ENCODE measurements around the gene TIAM2.
A peak's percentile ranks its signal among the peaks of the same experiment; 100 is the strongest.
"Not testable (repeated sequence)": the region's sequence is repeated elsewhere in the genome, so short reads cannot be mapped to it uniquely, and the experiment has no call there.

Gene TIAM2

GRCh38 chr6:155103083-155103645 lies 108.0 kb downstream of the TIAM2 start:
- peak; percentile 73 for DNase-seq (ENCODE audit: low read depth)

DNA sequence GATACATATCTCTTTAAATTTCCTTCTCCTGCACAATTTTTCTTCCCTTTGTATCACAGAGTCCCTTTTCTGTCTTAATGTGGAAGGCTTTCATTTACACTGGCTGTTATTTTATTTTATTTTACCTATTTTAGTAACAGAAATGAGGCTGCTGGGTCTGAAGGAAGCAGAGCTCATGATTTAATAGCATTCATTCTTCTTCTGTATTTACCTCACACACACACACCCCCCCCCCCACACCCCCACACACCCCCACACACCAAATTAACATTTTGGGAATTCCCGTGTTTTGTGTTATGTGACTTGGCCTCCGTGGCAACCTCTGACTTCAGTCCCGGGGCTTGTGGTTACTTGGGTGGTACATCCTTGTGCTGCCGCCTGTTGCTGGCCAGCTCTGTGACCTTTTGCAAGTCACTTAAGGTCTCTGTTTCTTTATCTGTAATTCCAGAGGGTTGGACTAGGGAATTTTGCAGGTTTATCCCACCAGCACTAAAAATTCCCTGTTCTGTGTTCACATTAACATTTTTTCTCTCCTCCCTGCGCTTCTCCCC lies 108.8 kb downstream of the TIAM2 start:
- no peak for DNase-seq (ENCODE audit: low read depth)

GRCh38 chr6:155106456-155107115 lies 111.5 kb downstream of the TIAM2 start:
- DNase-seq (ENCODE audit: low read depth), result no peak

DNA sequence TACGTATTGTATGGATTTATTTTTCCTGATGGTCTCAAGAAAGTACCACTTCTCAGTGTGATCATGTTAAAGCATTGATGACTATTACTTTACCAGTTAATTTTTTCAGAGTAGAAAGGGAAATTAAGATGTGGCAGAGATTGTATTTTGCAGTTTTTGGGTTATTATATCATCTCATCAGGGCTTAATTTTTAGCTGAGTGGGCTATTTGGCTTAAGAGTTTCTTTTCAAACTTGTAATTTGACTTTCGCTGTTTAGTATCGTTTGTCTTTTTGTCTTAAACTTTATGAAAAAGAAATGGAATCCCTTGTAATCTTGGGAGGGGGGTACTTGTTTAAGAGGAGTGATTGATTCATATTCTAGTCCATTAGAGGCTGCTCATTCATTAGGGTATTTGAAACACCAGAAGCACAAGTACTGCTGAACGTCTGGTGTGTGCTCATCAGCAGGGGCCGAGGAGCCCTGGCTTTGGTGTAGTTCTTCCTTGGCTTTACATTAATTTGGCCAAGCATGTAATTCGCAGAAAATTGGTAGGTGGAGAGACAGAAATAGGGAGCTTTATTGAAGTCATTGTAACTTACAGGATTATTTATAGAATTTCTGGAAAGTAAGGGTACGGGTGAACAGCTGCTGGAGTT lies 112.4 kb downstream of the TIAM2 start:
- DNase-seq (ENCODE audit: low read depth), result no peak

GRCh38 chr6:155108070-155108820 lies 113.1 kb downstream of the TIAM2 start:
- DNase-seq (ENCODE audit: low read depth), result no peak

GRCh38 chr6:155110721-155111120 lies 115.6 kb downstream of the TIAM2 start:
- no peak for DNase-seq (ENCODE audit: low read depth)

DNA sequence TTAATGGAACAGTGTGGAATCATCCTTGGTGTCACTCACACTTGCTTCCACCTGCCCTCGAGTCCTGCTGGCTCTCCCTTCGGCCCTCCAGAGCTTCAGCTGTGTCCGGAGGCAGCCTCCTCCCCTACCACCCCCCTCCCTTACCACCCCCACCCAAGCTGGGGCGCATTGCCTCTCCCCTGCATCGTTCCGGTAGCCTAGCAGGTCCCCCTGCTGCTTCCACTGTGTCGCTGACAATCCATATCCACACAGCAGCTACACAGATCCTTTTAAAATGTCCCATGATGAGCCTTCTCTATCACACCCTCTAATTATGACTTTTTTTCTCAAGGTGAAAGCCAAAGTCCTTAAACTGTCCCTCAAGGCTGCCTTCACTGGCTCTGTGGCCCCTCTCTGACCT lies 117.6 kb downstream of the TIAM2 start:
- no peak for DNase-seq (ENCODE audit: low read depth)

- DNase-seq (ENCODE audit: low read depth), result no peak
These were observed 120.9 kb downstream of the TIAM2 start for GRCh38 chr6:155115893-155116570.

GRCh38 chr6:155116571-155116910 lies 121.4 kb downstream of the TIAM2 start:
- DNase-seq (ENCODE audit: low read depth), result no peak

- peak; percentile 78 for DNase-seq (ENCODE audit: low read depth)
These were observed 122.1 kb downstream of the TIAM2 start for GRCh38 chr6:155117256-155117655.

GRCh38 chr6:155117785-155118184 lies 122.7 kb downstream of the TIAM2 start:
- no peak for DNase-seq (ENCODE audit: low read depth)

DNA sequence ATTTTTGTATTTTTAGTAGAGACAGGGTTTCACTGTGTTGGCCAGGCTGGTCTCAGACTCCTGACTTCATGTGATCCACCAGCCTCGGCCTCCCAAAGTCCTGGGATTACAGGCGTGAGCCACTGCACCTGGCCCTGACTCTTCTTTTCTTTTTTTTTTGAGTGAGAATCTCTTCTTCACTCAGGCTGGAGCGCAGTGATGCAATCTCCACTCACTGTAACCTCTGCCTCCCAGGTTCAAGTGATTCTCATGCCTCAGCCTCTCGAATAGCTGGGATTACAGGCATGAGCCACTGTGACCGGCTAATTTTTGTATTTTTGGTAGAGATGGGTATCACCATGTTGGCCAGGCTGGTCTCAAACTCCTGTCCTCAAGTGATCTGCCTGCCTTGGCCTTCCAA lies 124.1 kb downstream of the TIAM2 start:
- not testable (repeated sequence) for DNase-seq (ENCODE audit: low read depth)

GRCh38 chr6:155120034-155120433 lies 124.9 kb downstream of the TIAM2 start:
- no peak for DNase-seq (ENCODE audit: low read depth)

DNA sequence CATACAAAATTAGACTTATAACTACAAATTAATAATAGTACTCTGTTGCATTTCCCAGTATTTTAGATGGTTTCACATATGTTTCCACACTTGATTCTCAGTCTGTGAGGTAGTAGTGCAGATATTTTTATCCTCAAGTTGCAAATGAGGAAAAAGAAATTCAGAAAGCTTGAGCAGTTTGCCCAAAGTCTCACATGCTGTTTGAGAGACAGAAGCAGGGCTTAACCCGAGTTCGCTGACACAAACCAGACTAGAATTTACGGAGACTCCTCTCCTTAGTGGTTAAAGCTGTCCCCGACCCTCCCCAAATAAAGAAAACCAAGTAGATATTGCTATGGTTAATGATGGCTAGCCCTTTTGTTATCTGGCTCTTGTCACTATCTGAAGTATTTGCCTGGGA lies 126.2 kb downstream of the TIAM2 start:
- DNase-seq (ENCODE audit: low read depth), result no peak

- DNase-seq (ENCODE audit: low read depth), result no peak
These were observed 126.6 kb downstream of the TIAM2 start for GRCh38 chr6:155121699-155122098.

- no peak for DNase-seq (ENCODE audit: low read depth)
These were observed 127.3 kb downstream of the TIAM2 start for GRCh38 chr6:155122199-155122950.

GRCh38 chr6:155123520-155123919 lies 128.4 kb downstream of the TIAM2 start:
- no peak for DNase-seq (ENCODE audit: low read depth)

DNA sequence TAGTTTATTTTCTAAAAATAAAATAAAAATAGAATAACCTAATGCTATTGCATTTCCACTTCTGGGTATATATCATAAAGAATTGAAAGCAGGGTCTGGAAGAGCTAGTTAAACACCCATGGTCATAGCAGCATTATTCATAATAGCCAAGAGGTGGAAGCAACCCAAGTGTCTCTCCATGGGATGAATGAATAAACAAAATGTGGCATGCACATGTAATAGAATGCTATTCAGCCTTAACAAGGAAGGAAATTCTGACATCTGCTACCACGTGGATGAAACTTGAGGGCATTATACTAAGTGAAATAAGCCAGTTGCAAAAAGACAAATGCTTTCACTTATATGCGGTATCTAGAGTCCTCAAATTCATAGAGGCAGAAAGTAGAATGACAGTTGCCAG lies 130.8 kb downstream of the TIAM2 start:
- DNase-seq (ENCODE audit: low read depth), result no peak

DNA sequence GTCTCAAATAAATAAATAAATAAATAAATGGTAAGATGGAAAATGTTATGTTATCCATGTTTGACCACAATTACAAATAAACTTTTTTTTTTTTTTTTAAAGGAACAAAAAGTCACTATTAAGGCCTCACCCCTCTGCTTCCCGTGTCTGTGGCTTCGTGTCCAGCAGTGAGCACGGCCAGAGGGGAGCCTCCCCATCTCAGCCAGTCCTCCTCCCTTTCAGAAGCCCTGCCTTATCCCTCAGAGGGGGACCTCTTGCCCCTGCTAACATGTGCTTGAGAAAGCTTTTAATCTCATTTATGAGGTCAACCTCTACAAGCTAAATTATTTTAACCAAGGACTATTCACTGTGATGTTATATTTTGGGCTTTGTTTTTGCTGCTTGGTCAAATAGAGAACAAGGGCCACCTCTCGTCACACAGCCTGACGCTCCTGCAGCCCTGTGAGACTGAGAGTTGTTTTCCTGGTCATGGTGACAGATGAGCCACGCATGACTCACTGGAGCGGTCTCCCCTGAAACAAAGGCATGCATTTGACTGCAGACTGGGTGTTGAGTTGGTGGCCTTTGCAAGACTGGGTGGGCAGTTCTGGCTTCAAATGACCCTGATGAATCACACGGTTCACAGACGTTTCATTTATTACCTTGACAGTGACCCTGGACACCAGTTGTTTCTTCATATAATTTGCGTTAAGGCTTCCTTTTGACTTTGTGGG lies 131.8 kb downstream of the TIAM2 start:
- DNase-seq (ENCODE audit: low read depth), result peak; percentile 50

GRCh38 chr6:155128977-155129376 lies 133.9 kb downstream of the TIAM2 start:
- DNase-seq (ENCODE audit: low read depth), result no peak

DNA sequence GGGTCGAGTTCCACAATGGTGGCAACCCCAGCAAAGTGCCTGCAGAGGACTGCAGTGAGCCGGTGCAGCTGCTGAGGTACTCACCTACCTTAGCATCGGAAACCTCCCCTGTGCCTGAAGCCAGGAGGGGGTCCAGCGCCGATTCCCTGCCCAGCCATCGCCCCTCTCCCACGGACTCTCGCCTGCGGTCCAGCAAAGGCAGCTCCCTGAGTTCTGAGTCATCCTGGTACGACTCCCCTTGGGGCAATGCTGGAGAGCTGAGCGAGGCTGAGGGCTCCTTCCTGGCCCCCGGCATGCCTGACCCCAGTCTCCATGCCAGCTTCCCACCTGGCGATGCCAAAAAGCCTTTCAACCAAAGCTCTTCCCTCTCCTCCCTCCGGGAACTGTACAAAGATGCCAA lies 134.6 kb downstream of the TIAM2 start:
- DNase-seq (ENCODE audit: low read depth), result no peak

Data from non-pigmented ciliary epithelial cell (primary cell).